Activated CD4-positive, alpha-beta T cell treated with anti-CD3 and anti-CD28 coated beads for 4 hours (primary cell): Measurements from ENCODE around the gene KMT2D.

Source experiments
- DNase-seq, 2 donors: peaks; one replicate each; pipeline ENCODE4 v3.0.0-alpha.2; 2020

KMT2D gene

DNA sequence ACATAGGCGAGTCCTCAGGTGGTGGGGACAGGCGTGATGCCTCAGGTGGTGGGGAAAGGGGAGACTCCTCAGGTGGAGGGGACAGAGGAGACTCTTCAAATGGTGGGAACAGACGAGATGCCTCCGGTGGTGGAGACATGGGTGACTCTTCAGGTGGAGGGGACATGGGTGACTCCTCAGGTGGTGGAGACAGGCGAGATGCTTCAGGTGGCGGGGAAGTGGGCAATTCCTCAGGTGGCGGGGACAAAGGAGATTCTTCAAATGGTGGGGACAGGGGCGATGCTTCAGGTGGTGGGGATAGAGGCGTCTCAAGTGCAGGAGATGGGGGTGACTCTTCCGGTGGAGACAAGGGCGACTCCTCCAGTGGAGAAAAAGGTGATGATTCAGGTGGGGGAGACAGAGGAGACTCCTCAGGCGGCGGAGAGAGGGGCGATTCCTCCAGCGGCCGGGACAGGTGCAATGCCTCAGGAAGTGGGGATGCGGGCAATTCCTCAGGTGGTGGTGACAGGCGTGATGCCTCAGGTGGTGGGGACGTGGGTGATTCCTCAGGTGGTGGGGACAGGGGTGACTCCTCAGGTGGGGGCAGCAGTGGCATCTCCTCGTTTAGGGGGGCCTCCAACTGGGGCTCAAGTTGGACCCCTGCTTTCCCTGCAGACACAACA, 8.7 kb downstream of the KMT2D start:
- DNase-seq: no peak

- no peak for DNase-seq
Measured at GRCh38 chr12:49051373-49051764, 9.2 kb downstream of the KMT2D start.

GRCh38 chr12:49050507-49051372, 9.9 kb downstream of the KMT2D start:
- DNase-seq: no peak

GRCh38 chr12:49049566-49050224, 10.9 kb downstream of the KMT2D start:
- DNase-seq: no peak

DNA sequence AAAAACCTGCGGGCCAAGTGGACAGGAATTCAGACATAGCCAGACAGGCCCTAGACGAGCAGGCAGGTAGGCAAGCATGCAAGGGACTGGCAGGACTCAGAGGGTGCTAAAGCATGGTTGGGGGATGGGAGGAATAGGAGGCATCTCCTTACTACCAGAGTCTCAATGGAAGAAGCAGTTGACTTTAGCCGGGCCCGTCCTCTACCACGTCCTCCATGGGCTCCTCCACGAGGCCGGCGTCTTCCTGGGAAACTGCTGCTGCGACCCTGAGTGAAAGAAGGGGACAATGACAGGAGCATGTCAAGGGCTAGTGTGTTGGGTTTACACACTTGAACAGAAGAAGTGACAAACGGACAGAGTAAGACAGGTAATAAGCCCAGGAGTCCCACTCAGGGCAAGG, 11.6 kb downstream of the KMT2D start:
- no peak for DNase-seq

- no peak for DNase-seq
Measured at GRCh38 chr12:49046129-49046895, 14.3 kb downstream of the KMT2D start.

DNA sequence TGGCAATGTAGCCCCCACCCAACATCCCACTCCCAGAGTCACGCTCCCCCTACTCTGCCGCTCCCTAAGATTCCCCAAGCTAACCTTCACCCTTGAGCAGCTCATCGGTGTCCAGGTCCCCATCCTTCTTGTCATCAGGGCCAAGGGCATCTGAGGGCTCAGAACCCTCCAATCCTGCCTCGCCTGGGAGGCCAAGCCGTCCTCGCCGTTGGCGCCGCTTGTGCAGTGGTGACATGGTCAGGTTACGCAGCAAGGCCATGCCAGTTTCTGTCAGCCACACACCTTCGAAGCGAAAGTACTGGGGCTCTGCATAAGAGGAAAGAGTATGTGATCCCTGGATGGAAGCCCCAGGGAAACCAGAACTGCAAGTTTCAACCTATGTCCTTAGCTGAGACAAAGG, 15.9 kb downstream of the KMT2D start:
- DNase-seq: no peak

DNA sequence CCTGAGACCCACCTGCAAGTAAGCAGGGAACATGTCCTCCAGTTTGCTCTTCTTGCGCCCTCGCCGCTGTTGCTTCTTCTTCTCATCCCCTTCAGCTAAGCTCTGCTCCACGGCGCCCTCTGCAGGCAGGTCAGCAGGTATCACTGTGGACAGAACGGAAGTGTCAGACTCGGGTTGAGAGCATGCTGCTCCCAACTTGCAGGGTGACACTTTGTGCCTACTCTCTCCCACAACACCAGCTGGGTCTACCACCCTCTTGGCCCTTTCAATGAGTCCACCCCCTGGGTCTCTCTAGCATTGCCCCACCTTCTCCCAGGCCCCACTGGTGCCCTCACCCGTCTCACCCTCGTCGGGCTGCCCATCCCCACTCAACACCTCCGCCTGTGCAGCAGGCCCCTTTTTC, 16.7 kb downstream of the KMT2D start:
- peak; percentile 76 to 82 for DNase-seq

GRCh38 chr12:49043241-49043640, 17.4 kb downstream of the KMT2D start:
- DNase-seq: no peak

DNA sequence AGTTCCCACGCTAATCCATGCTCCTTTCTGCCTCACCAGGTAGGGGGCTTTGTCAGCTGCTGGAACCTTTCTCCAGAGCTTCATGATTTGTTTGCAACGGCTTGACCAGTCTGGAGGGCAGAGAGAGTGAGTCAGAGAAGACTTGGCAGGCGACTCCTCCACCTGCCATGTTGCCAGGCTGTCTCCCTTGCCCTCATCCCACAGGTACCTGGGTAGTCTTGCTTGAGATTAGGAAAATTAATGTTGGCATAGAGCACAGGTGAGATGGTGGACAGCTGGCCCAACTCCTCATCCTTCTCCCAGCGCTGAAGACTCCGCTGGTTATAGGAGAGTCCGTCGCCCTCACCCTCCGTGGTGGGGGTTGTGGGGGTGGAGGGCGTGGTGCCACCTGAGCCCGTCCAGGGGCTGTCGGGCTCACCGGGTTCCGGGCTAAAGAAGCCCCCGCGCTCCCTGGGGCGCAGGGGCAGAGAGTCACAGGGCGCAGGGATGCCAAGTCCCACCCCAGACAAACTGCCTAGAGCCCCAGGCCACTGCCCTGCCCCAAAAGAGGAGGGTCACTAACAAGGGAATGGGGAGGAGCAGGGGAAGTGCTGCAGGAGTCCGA, 18.6 kb downstream of the KMT2D start:
- no peak for DNase-seq

- DNase-seq: no peak
Measured at GRCh38 chr12:49041036-49041880, 19.3 kb downstream of the KMT2D start.

DNA sequence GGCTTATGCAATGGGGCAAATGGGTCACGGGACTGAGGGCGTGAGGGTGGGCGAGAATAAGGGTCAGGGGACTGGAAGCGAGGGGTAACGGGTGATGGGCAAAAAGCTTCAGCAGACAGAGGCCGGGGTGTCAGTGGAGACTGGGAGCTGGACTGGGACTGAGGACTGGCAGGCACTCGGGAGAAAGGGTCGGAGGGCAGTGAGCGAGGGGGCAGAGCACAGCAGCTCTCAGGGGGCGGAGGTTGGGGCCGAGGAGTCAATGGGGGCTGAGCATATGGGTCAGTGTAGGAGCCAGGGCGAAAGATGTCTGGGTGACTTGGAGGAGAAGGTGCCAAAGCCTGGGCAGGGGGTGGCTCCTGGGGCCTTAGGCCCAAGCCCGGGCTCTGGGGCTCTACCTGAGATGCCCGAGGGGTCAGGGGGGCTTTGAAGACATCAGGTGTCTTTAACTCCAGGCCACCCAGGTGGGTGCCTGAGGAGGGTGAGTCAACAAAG, 20.2 kb downstream of the KMT2D start:
- no peak for DNase-seq

- DNase-seq: no peak
Measured at GRCh38 chr12:49039421-49040363, 20.9 kb downstream of the KMT2D start.

GRCh38 chr12:49038291-49038955, 22.2 kb downstream of the KMT2D start:
- no peak for DNase-seq

DNA sequence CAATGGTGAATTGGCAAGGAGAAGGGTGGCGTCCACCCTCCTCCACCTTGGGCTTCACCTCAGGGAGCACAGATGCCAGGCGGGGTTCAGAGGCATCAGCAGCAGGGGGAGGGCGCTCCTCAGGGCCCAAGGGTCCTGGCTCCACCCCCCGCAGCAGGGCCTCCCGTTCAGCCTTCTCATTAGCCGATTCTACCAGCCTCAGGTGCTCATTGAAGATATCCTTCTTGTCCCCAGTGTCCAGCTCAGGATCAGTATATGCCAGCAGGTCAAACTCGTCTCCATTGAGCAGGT, 22.7 kb downstream of the KMT2D start:
- no peak for DNase-seq

DNA sequence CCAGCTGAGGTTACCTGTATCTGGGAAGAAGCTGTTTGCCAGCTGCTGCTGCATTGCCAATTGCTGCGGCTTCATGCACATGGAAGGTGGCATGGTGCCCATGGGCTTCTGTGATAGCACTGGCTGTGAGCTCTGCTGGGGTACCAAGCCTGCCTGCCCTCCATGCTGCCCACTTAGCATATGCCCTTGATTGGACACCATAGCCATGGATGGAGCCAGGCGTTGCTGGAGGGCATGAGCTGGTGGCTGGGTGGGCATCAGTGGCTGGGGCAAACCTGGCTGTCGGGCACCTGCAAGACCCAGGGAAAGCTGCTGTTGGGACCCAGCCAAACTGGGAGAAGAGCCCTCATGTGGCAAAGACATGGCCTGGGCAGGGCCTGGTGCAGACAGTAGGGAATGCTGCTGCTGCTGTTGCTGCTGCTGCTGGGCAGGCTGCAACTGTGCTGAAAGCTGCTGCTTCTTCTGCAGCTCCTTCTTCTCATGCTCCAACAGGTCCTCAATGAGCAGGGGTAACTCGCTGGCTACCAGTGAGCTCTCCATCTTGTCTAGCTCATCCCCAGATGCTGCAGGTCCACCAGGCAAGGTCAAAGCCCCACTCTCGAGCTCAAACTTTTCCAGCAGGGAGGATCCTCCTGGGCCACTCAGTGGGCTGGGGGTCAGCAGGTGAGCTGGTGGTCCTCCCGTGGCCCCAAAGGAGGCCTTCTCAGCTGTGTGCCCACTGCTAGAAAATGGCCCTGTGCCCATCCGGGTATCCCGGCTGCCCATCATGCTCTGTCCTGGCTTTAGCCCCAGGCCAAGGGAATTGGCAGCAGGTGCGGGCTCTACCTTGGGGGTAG, 23.3 kb downstream of the KMT2D start:
- no peak for DNase-seq

DNA sequence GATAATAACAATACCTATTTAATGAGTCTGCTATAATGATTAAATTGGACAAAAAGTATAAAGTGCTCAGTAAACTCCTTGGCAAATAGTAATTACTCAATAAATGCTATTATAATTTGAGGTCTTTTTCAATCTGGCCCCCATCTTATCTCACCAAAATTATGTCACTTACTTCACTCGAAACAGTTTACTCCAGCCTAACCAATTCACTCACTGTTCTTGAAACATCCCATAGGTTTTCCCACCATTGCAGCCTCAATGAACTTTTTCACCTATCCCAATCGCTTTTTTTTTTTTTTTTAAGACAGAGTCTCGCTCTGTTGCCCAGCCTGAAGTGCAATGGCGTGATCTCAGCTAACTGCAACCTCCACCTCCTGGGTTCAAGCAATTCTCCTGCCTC, 24.6 kb downstream of the KMT2D start:
- no peak for DNase-seq

GRCh38 chr12:49034286-49034622, 26.3 kb downstream of the KMT2D start:
- no peak for DNase-seq

- no peak for DNase-seq
Measured at GRCh38 chr12:49033611-49034285, 26.8 kb downstream of the KMT2D start.
